Erythroblast (primary cell): ENCODE data around the gene POU6F2.

Source experiments
- DNase-seq, 2 experiments: peaks; one replicate each; lab custom pipeline; 2025; lab: John Stamatoyannopoulos, UW
- GATA1 ChIP-seq: IDR thresholded peaks from 2 replicates; pipeline ENCODE4 v1.6.1; 2011; ENCODE audit warnings: low read depth, mild to moderate bottlenecking, control low read depth, low read length, moderate library complexity
- POLR2A ChIP-seq: IDR thresholded peaks from 2 replicates; pipeline ENCODE4 v1.6.1; 2011; ENCODE audit warnings: mild to moderate bottlenecking, low read length

The POU6F2 gene

DNA sequence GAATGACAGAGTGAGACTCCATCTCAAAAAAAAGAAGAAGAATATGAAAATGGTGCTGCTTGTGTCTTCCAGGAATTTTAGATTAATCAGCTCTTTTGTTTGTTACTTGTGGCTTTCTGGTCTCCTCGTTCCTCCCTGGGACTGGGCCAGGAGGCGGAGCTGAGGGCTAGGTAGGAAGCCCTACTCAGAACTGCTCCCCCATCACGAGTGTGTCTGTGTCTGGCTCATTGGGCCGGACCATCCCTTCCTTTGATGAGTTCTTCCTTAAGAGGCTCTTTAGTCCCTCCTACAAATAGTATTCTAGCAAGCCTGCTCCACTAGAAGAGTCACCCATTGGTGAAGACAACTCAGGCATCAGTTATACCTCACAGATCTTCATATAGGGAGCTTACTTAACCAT is 531.7 kb downstream of the POU6F2 start:
- no peak for DNase-seq

DNA sequence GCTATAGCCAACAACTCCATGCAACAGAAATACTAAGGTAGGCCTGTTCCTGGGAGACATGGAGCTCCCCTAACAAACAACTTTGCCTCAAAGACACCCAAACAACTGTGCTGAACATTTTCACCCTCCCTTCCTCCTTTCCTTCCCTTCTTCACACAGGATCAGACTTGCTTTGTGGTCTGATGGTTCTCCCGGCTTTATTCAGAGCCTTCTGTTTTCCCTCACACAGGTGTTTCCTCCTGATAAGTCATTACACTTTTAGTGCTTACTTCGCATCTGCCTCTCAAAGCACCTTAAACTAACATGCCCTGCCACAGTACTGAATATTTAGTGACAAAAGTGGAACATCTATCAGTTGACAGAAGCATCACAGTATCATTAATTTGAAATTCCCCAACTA is 532.2 kb downstream of the POU6F2 start:
- no peak for DNase-seq
- TF ChIP-seq GATA1, result no peak
- TF ChIP-seq POLR2A, result no peak

More for the DNA sequence above, 531.7 kb downstream of the POU6F2 start:
- no peak for TF ChIP-seq POLR2A
- TF ChIP-seq GATA1, result no peak

DNA sequence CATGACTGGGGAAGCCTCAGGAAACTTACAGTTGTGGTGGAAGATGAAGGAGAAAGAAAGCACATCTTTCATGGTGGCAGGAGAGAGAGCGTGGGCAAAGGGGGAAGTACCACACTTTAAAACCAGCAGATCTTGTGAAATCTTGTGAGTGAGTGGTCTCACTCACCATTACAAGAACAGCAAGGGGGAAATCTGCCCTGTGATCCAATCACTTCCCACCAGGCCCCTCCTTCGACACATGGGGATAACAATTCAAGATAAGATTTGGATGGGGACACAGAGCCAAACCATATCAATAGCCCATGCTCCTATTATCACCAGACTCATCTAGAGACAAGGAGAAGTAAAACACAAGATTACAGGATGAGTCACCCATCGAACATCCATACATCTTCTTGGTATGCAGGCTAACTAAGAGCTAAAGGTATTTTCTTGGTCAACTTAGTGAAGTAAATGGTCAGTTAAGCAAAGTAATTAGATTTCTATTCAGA is 533.2 kb downstream of the POU6F2 start:
- DNase-seq, result peak in 1 of 2 experiments; percentile 6
- TF ChIP-seq POLR2A (no peak), GATA1 (no peak)

DNA sequence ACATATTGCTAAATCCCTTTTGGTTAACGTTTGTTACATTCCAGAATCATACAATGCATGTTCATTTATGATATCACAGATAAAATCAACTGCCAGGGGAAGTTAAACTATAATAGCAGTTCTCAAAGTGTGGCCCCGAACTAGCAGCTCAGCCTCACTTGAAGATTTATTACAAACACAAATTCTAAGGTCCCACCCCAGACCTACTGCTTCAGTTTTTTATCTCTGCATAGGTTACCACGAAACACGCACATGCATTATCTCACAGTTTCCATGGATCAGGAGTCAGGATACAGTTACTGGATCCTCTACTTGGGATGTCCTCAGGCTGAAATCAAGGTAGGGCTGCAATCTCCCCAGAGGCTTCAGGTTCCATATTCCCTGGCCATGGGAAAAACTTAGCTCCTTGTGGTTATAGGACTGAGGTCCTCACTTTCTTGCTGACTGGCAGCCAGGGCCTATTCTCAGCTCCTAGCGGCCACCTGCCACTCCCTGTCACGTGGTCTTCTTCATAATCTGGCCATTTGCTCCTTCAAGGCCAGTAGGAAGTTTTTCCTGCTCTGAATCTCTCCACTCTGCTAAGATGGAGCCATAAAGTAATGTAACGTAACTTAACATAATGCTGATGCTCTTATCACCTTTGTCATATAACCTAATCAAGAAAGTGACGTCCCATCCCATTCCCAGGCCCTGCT is 538.0 kb downstream of the POU6F2 start:
- peak in 1 of 2 experiments; percentile 14 for DNase-seq
- TF ChIP-seq POLR2A (no peak), GATA1 (no peak)

DNA sequence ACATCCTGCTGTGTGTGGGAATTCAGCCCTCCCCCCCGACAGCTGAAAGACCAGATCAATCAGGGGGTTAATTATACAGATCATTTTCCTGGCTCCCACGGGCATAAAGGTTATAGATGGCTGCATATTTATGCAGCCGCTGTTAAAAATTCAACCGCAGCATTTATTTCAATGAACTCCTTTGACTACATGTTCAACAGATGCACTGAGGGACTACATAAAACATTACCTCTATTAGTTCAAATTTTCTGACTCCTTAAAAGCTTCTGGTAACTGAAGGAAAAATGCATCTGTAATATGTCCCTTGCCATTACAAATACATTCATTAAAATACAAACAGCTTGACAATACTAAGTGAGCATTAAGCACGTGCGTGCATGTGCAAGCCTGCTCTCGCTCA is 538.8 kb downstream of the POU6F2 start:
- DNase-seq, result no peak
- TF ChIP-seq GATA1 (no peak), POLR2A (no peak)

GRCh38 chr7:39517240-39517639 is 539.5 kb downstream of the POU6F2 start:
- no peak for TF ChIP-seq GATA1
- no peak for TF ChIP-seq POLR2A
- DNase-seq, result no peak
